ENCODE measurements around the gene UBE2J1. TPM values are rescaled to one million over a fixed set of nuclear protein-coding genes. Genes with fewer than 3 reads are reported as not detected.
A peak's percentile ranks its signal among the peaks of the same experiment; 100 is the strongest.

The UBE2J1 gene
- total RNA-seq, 2 donors from 2014 or later, result 33.2 to 58.5 TPM

GRCh38 chr6:89313006-89313405 lies 39.5 kb downstream of the UBE2J1 start:
- peak overlapping the region; percentile 62 to 70 for H3K27ac ChIP-seq
- no peaks in the 10 kb centered on the region for H3K9me3 ChIP-seq
- no peak for TF ChIP-seq CTCF (IDR thresholded peaks at IDR 0.05)
- ATAC-seq (ENCODE audit: insufficient number of reproducible peaks, low FRiP score, low read depth), result no peak
- H3K36me3 ChIP-seq, result no peaks in the 10 kb centered on the region
- DNase-seq (ENCODE audit: low spot score), result peak; percentile 25
- H3K27me3 ChIP-seq (replicated peaks; ENCODE audit: insufficient read depth), result no peaks in the 10 kb centered on the region
- peaks cover 15 to 25% of the 10 kb centered on the region in 2 donors for H3K4me1 ChIP-seq (ENCODE audit: control insufficient read depth in 1 of 2, low read depth in 2 of 2)
- no peak overlapping the region for H3K4me3 ChIP-seq

GRCh38 chr6:89311853-89312531 lies 40.5 kb downstream of the UBE2J1 start:
- H3K36me3 ChIP-seq, result no peaks in the 10 kb centered on the region
- H3K27ac ChIP-seq, result peak overlapping the region; percentile 62 to 70
- peak; percentile 73 for ATAC-seq (ENCODE audit: insufficient number of reproducible peaks, low FRiP score, low read depth)

GRCh38 chr6:89311530-89311852 lies 41.0 kb downstream of the UBE2J1 start:
- Histone ChIP-seq H3K27ac (peak overlapping the region; percentile 62 to 70), H3K36me3 (no peaks in the 10 kb centered on the region), H3K4me3 (no peak overlapping the region), H3K9me3 (no peaks in the 10 kb centered on the region), H3K27me3 (replicated peaks; ENCODE audit: insufficient read depth) (no peaks in the 10 kb centered on the region), H3K4me1 (ENCODE audit: control insufficient read depth in 1 of 2, low read depth in 2 of 2) (peaks cover 15 to 25% of the 10 kb centered on the region in 2 donors)
- DNase-seq (ENCODE audit: low spot score) (no peak), ATAC-seq (ENCODE audit: insufficient number of reproducible peaks, low FRiP score, low read depth) (no peak)
- no peak for TF ChIP-seq CTCF (IDR thresholded peaks at IDR 0.05)

More at GRCh38 chr6:89311853-89312531, 40.5 kb downstream of the UBE2J1 start:
- Histone ChIP-seq H3K27me3 (replicated peaks; ENCODE audit: insufficient read depth) (no peaks in the 10 kb centered on the region), H3K4me1 (ENCODE audit: control insufficient read depth in 1 of 2, low read depth in 2 of 2) (peaks cover 15 to 25% of the 10 kb centered on the region in 2 donors), H3K9me3 (no peaks in the 10 kb centered on the region), H3K4me3 (peak overlapping the region; percentile 33)
- DNase-seq (ENCODE audit: low spot score), result no peak
- peak; percentile 53 for TF ChIP-seq CTCF (IDR thresholded peaks at IDR 0.05)

GRCh38 chr6:89310929-89311328 lies 41.6 kb downstream of the UBE2J1 start:
- H3K9me3 ChIP-seq, result no peaks in the 10 kb centered on the region

More at GRCh38 chr6:89310929-89311328, 41.6 kb downstream of the UBE2J1 start:
- H3K4me1 ChIP-seq (ENCODE audit: control insufficient read depth in 1 of 2, low read depth in 2 of 2), result peaks cover 15 to 25% of the 10 kb centered on the region in 2 donors
- H3K27me3 ChIP-seq (replicated peaks; ENCODE audit: insufficient read depth), result no peaks in the 10 kb centered on the region
- H3K27ac ChIP-seq, result no peak overlapping the region
- TF ChIP-seq CTCF (IDR thresholded peaks at IDR 0.05), result no peak
- no peaks in the 10 kb centered on the region for H3K36me3 ChIP-seq
- DNase-seq (ENCODE audit: low spot score) (no peak), ATAC-seq (ENCODE audit: insufficient number of reproducible peaks, low FRiP score, low read depth) (no peak)
- no peak overlapping the region for H3K4me3 ChIP-seq

Measured in thoracic aorta (tissue), 2 donors.